Upper lobe of right lung (tissue), 1 donor: ENCODE data around the gene TAF5. TPM values are rescaled to one million over a fixed set of nuclear protein-coding genes. Genes with fewer than 3 reads are reported as not detected.
"Not testable (repeated sequence)": the region's sequence is repeated elsewhere in the genome, so short reads cannot be mapped to it uniquely, and the experiment has no call there.

Experiments used
- ATAC-seq: fragments of 200-7000 bp; cut with Tn5 transposase; one replicate; pipeline ENCODE4 v1.9.1; 2020; ENCODE audit warnings: mild to moderate bottlenecking, moderate library complexity
- DNase-seq: peaks from one replicate; pipeline ENCODE4 v3.0.0-alpha.2; 2020
- H3K27ac ChIP-seq: fragments of 200-600 bp; one replicate; pipeline ENCODE4 v1.8.0; 2022
- H3K27me3 ChIP-seq: fragments of 200-600 bp; one replicate; pipeline ENCODE4 v1.8.0; 2022; ENCODE audit warnings: mild to moderate bottlenecking
- H3K36me3 ChIP-seq: fragments of 200-600 bp; one replicate; pipeline ENCODE4 v1.8.0; 2022
- H3K4me1 ChIP-seq: fragments of 200-600 bp; one replicate; pipeline ENCODE4 v1.8.0; 2022
- H3K4me3 ChIP-seq: fragments of 200-600 bp; one replicate; pipeline ENCODE4 v1.8.0; 2022; ENCODE audit warnings: mild to moderate bottlenecking
- H3K9me3 ChIP-seq: fragments of 200-600 bp; one replicate; pipeline ENCODE4 v1.8.0; 2022
- CTCF ChIP-seq: fragments of 200-600 bp; IDR thresholded peaks from one replicate; pipeline ENCODE4 v1.8.0; 2022; ENCODE audit warnings: antibody characterized with exemption
- intact Hi-C: fragments of 100-400 bp; cut with DNase I; formaldehyde crosslinking; loops from one replicate; pipeline ENCODE4 v1.11.0; 2022
- total RNA-seq: library from RNA; stranded (reverse); fragmentation: NEBNext Ultra II Directional; extraction: Animal tissue kit (Norgen Biotek cat#: 25700); gene quantifications from one replicate; pipeline ENCODE4 v1.2.1, GENCODE V29; 2021
- donor health status: DM: no; HTN: yes; CAD: no; lungs with severe emphysema.

TAF5 gene
- total RNA-seq, 1 donor from 2014 or later, result 4.1 TPM

- Histone ChIP-seq H3K9me3 (no peaks in the 10 kb centered on the region), H3K4me3 (no peak overlapping the region), H3K27me3 (no peaks in the 10 kb centered on the region), H3K36me3 (peaks cover 99% of the 10 kb centered on the region), H3K4me1 (no peaks in the 10 kb centered on the region), H3K27ac (no peak overlapping the region)
- intact Hi-C loops, result loop anchor here (2.0 kb wide), 1 partner anchor 66 kb away; no protein-coding TSS in a partner anchor
- peak; percentile 52 for ATAC-seq
- DNase-seq, result no peak
- TF ChIP-seq CTCF, result peak; percentile 66
Measured at GRCh38 chr10:103416436-103417147, 48.8 kb downstream of the TAF5 start.

- H3K9me3 ChIP-seq, H3K4me3 ChIP-seq, DNase-seq, H3K27ac ChIP-seq, H3K27me3 ChIP-seq, ATAC-seq, H3K4me1 ChIP-seq: not testable (repeated sequence)
- peaks cover 98% of the 10 kb centered on the region for H3K36me3 ChIP-seq
- intact Hi-C loops, result loop anchor here (2.0 kb wide), 1 partner anchor 66 kb away; no protein-coding TSS in a partner anchor
Measured at GRCh38 chr10:103417148-103417469, 49.3 kb downstream of the TAF5 start.

GRCh38 chr10:103417601-103418000, 49.8 kb downstream of the TAF5 start:
- H3K36me3 ChIP-seq, result peaks cover 98% of the 10 kb centered on the region

GRCh38 chr10:103419101-103419500, 51.3 kb downstream of the TAF5 start:
- H3K36me3 ChIP-seq, result peaks cover 98% of the 10 kb centered on the region

More at GRCh38 chr10:103417601-103418000, 49.8 kb downstream of the TAF5 start:
- TF ChIP-seq CTCF, result no peak
- intact Hi-C loops, result loop anchor here (2.0 kb wide), 1 partner anchor 65 kb away; no protein-coding TSS in a partner anchor
- Histone ChIP-seq H3K9me3 (no peaks in the 10 kb centered on the region), H3K4me3 (no peak overlapping the region), H3K27ac (no peak overlapping the region), H3K4me1 (no peaks in the 10 kb centered on the region), H3K27me3 (no peaks in the 10 kb centered on the region)
- DNase-seq (no peak), ATAC-seq (no peak)

GRCh38 chr10:103423748-103424147, 56.0 kb downstream of the TAF5 start:
- TF ChIP-seq CTCF, result no peak
- H3K36me3 ChIP-seq, result peaks cover 86% of the 10 kb centered on the region
- no peak for ATAC-seq

More at GRCh38 chr10:103419101-103419500, 51.3 kb downstream of the TAF5 start:
- no peaks in the 10 kb centered on the region for H3K27me3 ChIP-seq
- no peak overlapping the region for H3K27ac ChIP-seq
- no peaks in the 10 kb centered on the region for H3K9me3 ChIP-seq
- H3K4me1 ChIP-seq, result no peaks in the 10 kb centered on the region
- ATAC-seq (no peak), DNase-seq (no peak)
- TF ChIP-seq CTCF, result no peak
- intact Hi-C loops, result no loop called here
- H3K4me3 ChIP-seq, result no peak overlapping the region

GRCh38 chr10:103427866-103428265, 60.1 kb downstream of the TAF5 start:
- intact Hi-C loops, result no loop called here
- no peak for DNase-seq
- Histone ChIP-seq H3K27ac (no peak overlapping the region), H3K4me3 (no peak overlapping the region), H3K36me3 (peaks cover 72% of the 10 kb centered on the region), H3K9me3 (no peaks in the 10 kb centered on the region), H3K4me1 (no peaks in the 10 kb centered on the region), H3K27me3 (no peaks in the 10 kb centered on the region)
- ATAC-seq, result no peak
- no peak for TF ChIP-seq CTCF

More at GRCh38 chr10:103423748-103424147, 56.0 kb downstream of the TAF5 start:
- DNase-seq, result no peak
- no peak overlapping the region for H3K27ac ChIP-seq
- no peak overlapping the region for H3K4me3 ChIP-seq
- no peaks in the 10 kb centered on the region for H3K27me3 ChIP-seq
- H3K9me3 ChIP-seq, result no peaks in the 10 kb centered on the region
- intact Hi-C loops, result no loop called here
- no peaks in the 10 kb centered on the region for H3K4me1 ChIP-seq
